Astrocyte (in vitro differentiated cells and primary cell): ENCODE data around the gene PRICKLE1. TPM values are rescaled to one million over a fixed set of nuclear protein-coding genes. Genes with fewer than 3 reads are reported as not detected.

ENCODE experiments used
- DNase-seq: peaks from one replicate; pipeline ENCODE4 v3.0.0-alpha.2; 2010; ENCODE audit warnings: low read depth
- FAIRE-seq: peaks from 2 replicates; lab custom pipeline; 2011; peaks lifted over from hg19 to GRCh38; lab: Jason Lieb, UNC
- H2AFZ ChIP-seq: 2 replicates; pipeline ENCODE4 v1.6.0; 2012; ENCODE audit warnings: low read depth, low read length, inconsistent platforms
- H3K27ac ChIP-seq: 2 replicates; pipeline ENCODE4 v1.5.1; 2011; ENCODE audit warnings: low read depth, low read length, inconsistent platforms
- H3K27me3 ChIP-seq: 2 replicates; pipeline ENCODE4 v1.6.0; 2011; ENCODE audit warnings: low read length, inconsistent platforms; ENCODE audit not compliant: insufficient read depth
- H3K36me3 ChIP-seq: 2 replicates; pipeline ENCODE4 v1.5.1; 2011; ENCODE audit warnings: low read length, inconsistent platforms; ENCODE audit not compliant: insufficient read depth
- H3K4me1 ChIP-seq: 2 replicates; pipeline ENCODE4 v1.5.1; 2011; ENCODE audit warnings: low read length, inconsistent platforms; ENCODE audit not compliant: insufficient read depth
- H3K4me2 ChIP-seq: 2 replicates; pipeline ENCODE4 v1.6.0; 2012; ENCODE audit warnings: low read length, inconsistent platforms
- H3K4me3 ChIP-seq: 2 replicates; pipeline ENCODE4 v1.5.1; 2011; ENCODE audit warnings: low read depth, mild to moderate bottlenecking, low read length, inconsistent platforms; ENCODE audit not compliant: insufficient read depth
- H3K79me2 ChIP-seq: 2 replicates; pipeline ENCODE4 v1.6.0; 2012; ENCODE audit warnings: mild to moderate bottlenecking, low read length, inconsistent platforms; ENCODE audit not compliant: insufficient read depth
- H3K9ac ChIP-seq: 2 replicates; pipeline ENCODE4 v1.6.0; 2012; ENCODE audit warnings: mild to moderate bottlenecking, low read length, inconsistent platforms
- H3K9me3 ChIP-seq: 2 replicates; pipeline ENCODE4 v1.5.1; 2012; ENCODE audit warnings: low read depth, mild to moderate bottlenecking, low read length, inconsistent platforms; ENCODE audit not compliant: insufficient read depth
- H4K20me1 ChIP-seq: 2 replicates; pipeline ENCODE4 v1.6.0; 2012; ENCODE audit warnings: low read length, inconsistent platforms; ENCODE audit not compliant: insufficient read depth
- H3K27ac Mint-ChIP-seq: one replicate; pipeline ENCODE4 v1.8.0; 2021; ENCODE audit warnings: mild to moderate bottlenecking, mixed read lengths; ENCODE audit not compliant: unreplicated experiment
- H3K27me3 Mint-ChIP-seq: one replicate; pipeline ENCODE4 v1.8.0; 2021; ENCODE audit warnings: low read depth, mixed read lengths; ENCODE audit not compliant: unreplicated experiment
- H3K36me3 Mint-ChIP-seq: one replicate; pipeline ENCODE4 v1.8.0; 2021; ENCODE audit warnings: low read depth, mixed read lengths; ENCODE audit not compliant: unreplicated experiment
- H3K4me1 Mint-ChIP-seq: one replicate; pipeline ENCODE4 v1.8.0; 2021; ENCODE audit warnings: low read depth, mixed read lengths; ENCODE audit not compliant: unreplicated experiment
- H3K4me3 Mint-ChIP-seq: one replicate; pipeline ENCODE4 v1.8.0; 2021; ENCODE audit warnings: mild to moderate bottlenecking, moderate library complexity, mixed read lengths; ENCODE audit not compliant: unreplicated experiment
- H3K9me3 Mint-ChIP-seq: one replicate; pipeline ENCODE4 v1.8.0; 2021; ENCODE audit warnings: mild to moderate bottlenecking, mixed read lengths; ENCODE audit not compliant: unreplicated experiment
- CTCF ChIP-seq: IDR thresholded peaks from 2 replicates; pipeline ENCODE4 v1.5.1; 2011; ENCODE audit warnings: low read depth, mild to moderate bottlenecking, inconsistent platforms, low read length, moderate library complexity; ENCODE audit not compliant: insufficient read depth
- EZH2 ChIP-seq: IDR thresholded peaks from 2 replicates; pipeline ENCODE4 v1.6.1; 2012; ENCODE audit warnings: mild to moderate bottlenecking, low read length, inconsistent platforms; ENCODE audit not compliant: insufficient read depth
- total RNA-seq: library from RNA; stranded (reverse); gene quantifications from 2 replicates; pipeline ENCODE4 v1.2.1, GENCODE V29; 2021

PRICKLE1 gene
- total RNA-seq, 1 donor from 2014 or later, result 34.9 TPM

GRCh38 chr12:42462486-42462885 lies 127.1 kb downstream of the PRICKLE1 start:
- peaks cover 54% of the 10 kb centered on the region for H4K20me1 ChIP-seq
- H3K27ac ChIP-seq, result no peak overlapping the region
- no peaks in the 10 kb centered on the region for H3K4me1 Mint-ChIP-seq
- peaks cover 46% of the 10 kb centered on the region for H3K79me2 ChIP-seq
- H3K9me3 ChIP-seq, result no peaks in the 10 kb centered on the region
- no peak overlapping the region for H3K9ac ChIP-seq
- FAIRE-seq, result no peak
- TF ChIP-seq EZH2 (no peak), CTCF (no peak)
- peaks cover 71% of the 10 kb centered on the region for H3K36me3 ChIP-seq
- H3K27ac Mint-ChIP-seq, result no peak overlapping the region
- no peak for DNase-seq
- H3K27me3 Mint-ChIP-seq, result no peaks in the 10 kb centered on the region
- no peak overlapping the region for H3K4me3 Mint-ChIP-seq
- H3K4me3 ChIP-seq, result no peak overlapping the region
- no peaks in the 10 kb centered on the region for H3K4me1 ChIP-seq
- H3K4me2 ChIP-seq, result no peak overlapping the region
- no peaks in the 10 kb centered on the region for H3K27me3 ChIP-seq
- no peak overlapping the region for H2AFZ ChIP-seq
- peaks cover 46% of the 10 kb centered on the region for H3K36me3 Mint-ChIP-seq
- no peaks in the 10 kb centered on the region for H3K9me3 Mint-ChIP-seq

GRCh38 chr12:42459336-42459847 lies 130.2 kb downstream of the PRICKLE1 start:
- H3K4me1 Mint-ChIP-seq, result no peaks in the 10 kb centered on the region
- peaks cover 55% of the 10 kb centered on the region for H4K20me1 ChIP-seq
- no peaks in the 10 kb centered on the region for H3K9me3 Mint-ChIP-seq
- TF ChIP-seq EZH2 (no peak), CTCF (no peak)
- FAIRE-seq (no peak), DNase-seq (no peak)
- H3K9me3 ChIP-seq, result no peaks in the 10 kb centered on the region
- no peak overlapping the region for H3K4me2 ChIP-seq
- no peak overlapping the region for H3K9ac ChIP-seq
- H3K27me3 ChIP-seq, result no peaks in the 10 kb centered on the region
- H3K4me1 ChIP-seq, result no peaks in the 10 kb centered on the region
- H3K79me2 ChIP-seq, result peaks cover 41% of the 10 kb centered on the region
- no peak overlapping the region for H3K27ac Mint-ChIP-seq
- peaks cover 50% of the 10 kb centered on the region for H3K36me3 ChIP-seq
- no peaks in the 10 kb centered on the region for H3K27me3 Mint-ChIP-seq
- H3K27ac ChIP-seq, result no peak overlapping the region
- no peak overlapping the region for H2AFZ ChIP-seq
- peaks cover 33% of the 10 kb centered on the region for H3K36me3 Mint-ChIP-seq
- H3K4me3 Mint-ChIP-seq, result no peak overlapping the region
- H3K4me3 ChIP-seq, result no peak overlapping the region

- Histone ChIP-seq H3K27me3 (no peaks in the 10 kb centered on the region), H3K4me2 (no peak overlapping the region), H4K20me1 (peaks cover 53% of the 10 kb centered on the region), H3K9me3 (no peaks in the 10 kb centered on the region), H3K79me2 (peaks cover 35% of the 10 kb centered on the region), H2AFZ (no peak overlapping the region), H3K36me3 (peaks cover 42% of the 10 kb centered on the region), H3K4me3 (no peak overlapping the region), H3K27ac (no peak overlapping the region), H3K9ac (no peak overlapping the region), H3K4me1 (no peaks in the 10 kb centered on the region)
- DNase-seq (no peak), FAIRE-seq (no peak)
- Mint-ChIP-seq H3K4me1 (no peaks in the 10 kb centered on the region), H3K36me3 (peaks cover 27% of the 10 kb centered on the region), H3K27ac (no peak overlapping the region), H3K27me3 (no peaks in the 10 kb centered on the region), H3K4me3 (no peak overlapping the region), H3K9me3 (no peaks in the 10 kb centered on the region)
- TF ChIP-seq CTCF (no peak), EZH2 (no peak)
These were observed 131.0 kb downstream of the PRICKLE1 start for GRCh38 chr12:42458575-42458974.
